Activated effector memory CD4-positive, alpha-beta T cell treated with Interleukin-2 at 50 U/mL for 16 hours (primary cell): ENCODE data around the gene VDAC1.
A peak's percentile ranks its signal among the peaks of the same experiment; 100 is the strongest.
"Not testable (repeated sequence)": the region's sequence is repeated elsewhere in the genome, so short reads cannot be mapped to it uniquely, and the experiment has no call there.

ENCODE experiments used
- DNase-seq: peaks from one replicate; pipeline ENCODE4 v3.0.0-alpha.2; 2020

The VDAC1 gene

GRCh38 chr5:134004626-134005416 lies at the start of gene VDAC1:
VDAC1 (minus strand) TSS chr5:134004975; CDS start chr5:133993012, 11,963 bp downstream.
- peak; percentile 78 for DNase-seq

- no peak for DNase-seq
These were observed 49.1 kb upstream of the VDAC1 start for GRCh38 chr5:134053840-134054338.

GRCh38 chr5:134053314-134053839 lies 48.6 kb upstream of the VDAC1 start:
- no peak for DNase-seq

- DNase-seq: no peak
These were observed 46.5 kb upstream of the VDAC1 start for GRCh38 chr5:134051305-134051704.

GRCh38 chr5:134048864-134049263 lies 44.1 kb upstream of the VDAC1 start:
- no peak for DNase-seq

- no peak for DNase-seq
These were observed 42.9 kb upstream of the VDAC1 start for GRCh38 chr5:134047687-134048056.

- DNase-seq: no peak
These were observed 42.3 kb upstream of the VDAC1 start for GRCh38 chr5:134046801-134047686.

GRCh38 chr5:134046330-134046729 lies 41.6 kb upstream of the VDAC1 start:
- DNase-seq: no peak

GRCh38 chr5:134043793-134044792 lies 39.3 kb upstream of the VDAC1 start:
- DNase-seq: no peak

- no peak for DNase-seq
These were observed 37.0 kb upstream of the VDAC1 start for GRCh38 chr5:134041570-134042411.

- DNase-seq: no peak
These were observed 33.4 kb upstream of the VDAC1 start for GRCh38 chr5:134038138-134038537.

- no peak for DNase-seq
These were observed 32.4 kb upstream of the VDAC1 start for GRCh38 chr5:134037160-134037559.

- DNase-seq: no peak
These were observed 29.6 kb upstream of the VDAC1 start for GRCh38 chr5:134034326-134034725.

- DNase-seq: not testable (repeated sequence)
These were observed 25.7 kb upstream of the VDAC1 start for GRCh38 chr5:134030303-134030964.

- DNase-seq: no peak
These were observed 24.4 kb upstream of the VDAC1 start for GRCh38 chr5:134029156-134029555.

GRCh38 chr5:134028496-134028895 lies 23.7 kb upstream of the VDAC1 start:
- DNase-seq: no peak

- no peak for DNase-seq
These were observed 22.5 kb upstream of the VDAC1 start for GRCh38 chr5:134027288-134027615.

- DNase-seq: peak; percentile 18
These were observed 21.9 kb upstream of the VDAC1 start for GRCh38 chr5:134026521-134027287.

- no peak for DNase-seq
These were observed 21.0 kb upstream of the VDAC1 start for GRCh38 chr5:134025786-134026185.

- DNase-seq: no peak
These were observed 20.0 kb upstream of the VDAC1 start for GRCh38 chr5:134024811-134025210.
